Measurements from ENCODE around the gene GNG7.

GRCh38 chr19:2721570-2722540 is 19.4 kb upstream of the GNG7 start:
- no peak for TF ChIP-seq EZH2phosphoT487 (IDR thresholded peaks at IDR 0.05; ENCODE audit: low read depth)
- TF ChIP-seq, protein P1, sequence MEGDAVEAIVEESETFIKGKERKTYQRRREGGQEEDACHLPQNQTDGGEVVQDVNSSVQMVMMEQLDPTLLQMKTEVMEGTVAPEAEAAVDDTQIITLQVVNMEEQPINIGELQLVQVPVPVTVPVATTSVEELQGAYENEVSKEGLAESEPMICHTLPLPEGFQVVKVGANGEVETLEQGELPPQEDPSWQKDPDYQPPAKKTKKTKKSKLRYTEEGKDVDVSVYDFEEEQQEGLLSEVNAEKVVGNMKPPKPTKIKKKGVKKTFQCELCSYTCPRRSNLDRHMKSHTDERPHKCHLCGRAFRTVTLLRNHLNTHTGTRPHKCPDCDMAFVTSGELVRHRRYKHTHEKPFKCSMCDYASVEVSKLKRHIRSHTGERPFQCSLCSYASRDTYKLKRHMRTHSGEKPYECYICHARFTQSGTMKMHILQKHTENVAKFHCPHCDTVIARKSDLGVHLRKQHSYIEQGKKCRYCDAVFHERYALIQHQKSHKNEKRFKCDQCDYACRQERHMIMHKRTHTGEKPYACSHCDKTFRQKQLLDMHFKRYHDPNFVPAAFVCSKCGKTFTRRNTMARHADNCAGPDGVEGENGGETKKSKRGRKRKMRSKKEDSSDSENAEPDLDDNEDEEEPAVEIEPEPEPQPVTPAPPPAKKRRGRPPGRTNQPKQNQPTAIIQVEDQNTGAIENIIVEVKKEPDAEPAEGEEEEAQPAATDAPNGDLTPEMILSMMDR (IDR thresholded peaks at IDR 0.05; ENCODE audit: low read depth, low read length), result no peak
